ENCODE data around the gene LRRN3.

DNA sequence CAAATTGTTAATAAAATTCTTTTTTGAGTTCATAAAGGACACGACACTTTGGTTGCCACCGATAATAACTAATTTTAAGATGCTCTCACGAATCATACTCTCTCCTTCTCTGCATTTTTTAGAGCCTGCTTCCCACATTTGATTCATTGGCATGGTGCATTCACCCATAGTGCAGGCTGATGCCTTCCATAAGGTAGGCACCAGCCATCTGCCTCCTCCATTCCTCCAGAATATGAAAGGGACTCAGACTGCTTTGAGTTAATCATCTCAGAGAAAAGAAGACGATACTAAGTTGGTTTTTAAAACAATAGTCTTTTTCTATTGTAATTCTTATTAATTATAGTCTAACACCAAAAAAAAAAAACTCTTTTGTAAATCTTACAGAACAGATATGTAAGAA is 33.9 kb upstream of the LRRN3 start:
- TF ChIP-seq EZH2phosphoT487 (IDR thresholded peaks at IDR 0.05; ENCODE audit: insufficient read depth, low read depth) (no peak), EZH2 (IDR thresholded peaks at IDR 0.05; ENCODE audit: insufficient read depth, poor library complexity, severe bottlenecking) (no peak)

All from GM23248 (cell line).